Cardiac muscle cell (in vitro differentiated cells and primary cell): ENCODE data around the gene ZNF268. TPM values are rescaled to one million over a fixed set of nuclear protein-coding genes. Genes with fewer than 3 reads are reported as not detected.

Source experiments
- DNase-seq, 2 donors: peaks; one replicate each; pipeline versions ENCODE4 v3.0.0 to v3.0.0-alpha.2; 2010 to 2017; ENCODE audit warnings: low read depth in 1 of 2, low spot score in 1 of 2
- H3K27ac ChIP-seq: fragments of 200-600 bp; sonication (generic); 2 replicates; pipeline ENCODE4 v1.5.1; 2016
- H3K27me3 ChIP-seq: fragments of 200-600 bp; sonication (generic); 2 replicates; pipeline ENCODE4 v1.6.0; 2016; ENCODE audit warnings: control low read depth
- H3K36me3 ChIP-seq: fragments of 200-600 bp; sonication (generic); 2 replicates; pipeline ENCODE4 v1.5.1; 2016; ENCODE audit warnings: control low read depth
- H3K4me1 ChIP-seq: fragments of 200-600 bp; sonication (generic); 2 replicates; pipeline ENCODE4 v1.8.1; 2017; ENCODE audit warnings: low read depth, mild to moderate bottlenecking, mixed run types
- H3K4me3 ChIP-seq: fragments of 200-600 bp; sonication (generic); 2 replicates; pipeline ENCODE4 v1.5.1; 2016; ENCODE audit warnings: mild to moderate bottlenecking
- H3K9me3 ChIP-seq: fragments of 200-600 bp; sonication (generic); 2 replicates; pipeline ENCODE4 v1.5.1; 2017; ENCODE audit warnings: low read depth, mild to moderate bottlenecking, control low read depth
- polyA plus RNA-seq: library from polyadenylated mRNA; unstranded; fragments of >200 nt; fragmentation: Nextera tagmentation; extraction: Ambion mirVana; gene quantifications from 2 replicates; pipeline ENCODE4 v1.2.1, GENCODE V29; 2016
- total RNA-seq: library from RNA; depleted of rRNA; stranded (reverse); fragments of >200 nt; gene quantifications from 2 replicates; pipeline ENCODE4 v1.2.3, GENCODE V29; 2016
- TF ChIP-seq, protein P1 (sequence below): IDR thresholded peaks from 2 replicates; pipeline ENCODE4 v1.5.1; 2012; ENCODE audit warnings: low read depth, mild to moderate bottlenecking, low read length

Gene ZNF268
- total and polyA plus RNA-seq, 2 experiments from 2014 or later = 12.4 to 34.1 TPM

DNA sequence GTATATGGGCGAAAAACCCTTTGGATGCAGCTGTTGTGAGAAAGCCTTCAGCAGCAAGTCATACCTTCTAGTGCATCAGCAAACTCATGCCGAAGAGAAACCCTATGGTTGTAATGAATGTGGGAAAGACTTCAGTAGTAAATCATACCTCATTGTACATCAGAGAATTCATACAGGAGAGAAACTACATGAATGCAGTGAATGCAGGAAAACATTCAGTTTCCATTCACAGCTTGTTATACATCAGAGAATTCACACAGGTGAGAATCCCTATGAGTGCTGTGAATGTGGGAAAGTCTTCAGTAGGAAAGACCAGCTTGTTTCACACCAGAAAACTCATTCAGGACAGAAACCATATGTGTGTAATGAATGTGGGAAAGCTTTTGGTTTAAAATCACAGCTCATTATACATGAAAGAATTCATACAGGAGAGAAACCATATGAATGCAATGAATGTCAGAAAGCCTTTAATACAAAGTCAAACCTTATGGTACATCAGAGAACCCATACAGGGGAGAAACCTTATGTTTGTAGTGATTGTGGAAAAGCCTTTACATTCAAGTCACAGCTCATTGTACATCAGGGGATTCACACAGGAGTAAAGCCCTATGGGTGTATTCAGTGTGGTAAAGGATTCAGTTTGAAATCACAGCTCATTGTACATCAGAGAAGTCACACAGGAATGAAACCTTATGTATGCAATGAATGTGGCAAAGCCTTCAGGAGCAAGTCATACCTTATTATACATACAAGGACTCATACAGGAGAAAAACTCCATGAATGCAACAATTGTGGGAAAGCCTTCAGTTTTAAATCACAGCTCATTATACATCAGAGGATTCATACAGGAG, 21.4 kb downstream of the ZNF268 start:
- Histone ChIP-seq H3K9me3 (peaks cover 33% of the 10 kb centered on the region), H3K27me3 (no peaks in the 10 kb centered on the region), H3K27ac (no peak overlapping the region), H3K4me1 (no peaks in the 10 kb centered on the region), H3K4me3 (no peak overlapping the region), H3K36me3 (peaks cover 17% of the 10 kb centered on the region)
- DNase-seq = no peak
- TF ChIP-seq, protein P1, sequence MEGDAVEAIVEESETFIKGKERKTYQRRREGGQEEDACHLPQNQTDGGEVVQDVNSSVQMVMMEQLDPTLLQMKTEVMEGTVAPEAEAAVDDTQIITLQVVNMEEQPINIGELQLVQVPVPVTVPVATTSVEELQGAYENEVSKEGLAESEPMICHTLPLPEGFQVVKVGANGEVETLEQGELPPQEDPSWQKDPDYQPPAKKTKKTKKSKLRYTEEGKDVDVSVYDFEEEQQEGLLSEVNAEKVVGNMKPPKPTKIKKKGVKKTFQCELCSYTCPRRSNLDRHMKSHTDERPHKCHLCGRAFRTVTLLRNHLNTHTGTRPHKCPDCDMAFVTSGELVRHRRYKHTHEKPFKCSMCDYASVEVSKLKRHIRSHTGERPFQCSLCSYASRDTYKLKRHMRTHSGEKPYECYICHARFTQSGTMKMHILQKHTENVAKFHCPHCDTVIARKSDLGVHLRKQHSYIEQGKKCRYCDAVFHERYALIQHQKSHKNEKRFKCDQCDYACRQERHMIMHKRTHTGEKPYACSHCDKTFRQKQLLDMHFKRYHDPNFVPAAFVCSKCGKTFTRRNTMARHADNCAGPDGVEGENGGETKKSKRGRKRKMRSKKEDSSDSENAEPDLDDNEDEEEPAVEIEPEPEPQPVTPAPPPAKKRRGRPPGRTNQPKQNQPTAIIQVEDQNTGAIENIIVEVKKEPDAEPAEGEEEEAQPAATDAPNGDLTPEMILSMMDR = no peak

DNA sequence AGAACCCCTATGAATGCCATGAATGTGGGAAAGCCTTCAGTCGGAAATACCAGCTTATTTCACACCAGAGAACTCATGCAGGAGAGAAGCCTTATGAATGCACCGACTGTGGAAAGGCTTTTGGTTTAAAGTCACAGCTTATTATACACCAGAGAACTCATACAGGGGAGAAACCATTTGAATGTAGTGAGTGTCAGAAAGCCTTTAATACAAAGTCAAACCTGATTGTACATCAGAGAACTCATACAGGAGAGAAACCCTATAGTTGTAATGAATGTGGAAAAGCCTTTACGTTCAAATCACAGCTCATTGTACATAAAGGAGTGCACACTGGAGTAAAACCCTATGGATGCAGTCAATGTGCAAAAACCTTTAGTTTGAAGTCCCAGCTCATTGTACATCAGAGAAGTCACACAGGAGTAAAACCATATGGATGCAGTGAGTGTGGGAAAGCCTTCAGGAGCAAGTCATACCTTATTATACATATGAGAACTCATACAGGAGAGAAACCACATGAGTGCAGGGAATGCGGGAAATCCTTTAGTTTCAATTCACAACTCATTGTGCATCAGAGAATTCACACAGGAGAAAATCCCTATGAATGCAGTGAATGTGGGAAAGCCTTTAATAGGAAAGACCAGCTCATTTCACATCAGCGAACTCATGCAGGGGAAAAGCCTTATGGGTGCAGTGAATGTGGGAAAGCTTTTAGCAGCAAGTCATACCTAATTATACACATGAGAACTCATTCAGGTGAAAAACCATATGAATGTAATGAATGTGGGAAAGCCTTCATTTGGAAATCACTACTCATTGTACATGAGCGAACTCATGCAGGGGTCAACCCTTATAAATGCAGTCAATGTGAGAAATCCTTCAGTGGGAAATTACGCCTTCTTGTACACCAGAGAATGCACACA, 22.3 kb downstream of the ZNF268 start:
- DNase-seq = no peak
- Histone ChIP-seq H3K27me3 (no peaks in the 10 kb centered on the region), H3K4me1 (no peaks in the 10 kb centered on the region), H3K36me3 (peaks cover 17% of the 10 kb centered on the region), H3K9me3 (peaks cover 33% of the 10 kb centered on the region), H3K4me3 (no peak overlapping the region), H3K27ac (no peak overlapping the region)
- TF ChIP-seq, protein P1 = no peak

DNA sequence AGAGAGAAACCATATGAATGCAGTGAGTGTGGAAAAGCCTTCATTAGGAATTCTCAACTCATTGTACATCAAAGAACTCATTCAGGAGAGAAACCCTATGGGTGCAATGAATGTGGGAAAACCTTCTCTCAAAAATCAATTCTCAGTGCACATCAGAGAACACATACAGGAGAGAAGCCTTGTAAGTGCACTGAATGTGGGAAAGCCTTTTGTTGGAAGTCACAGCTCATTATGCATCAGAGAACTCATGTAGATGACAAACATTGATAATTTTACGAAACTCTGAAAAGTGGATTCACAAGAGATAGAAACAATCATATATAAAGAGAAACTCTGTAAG, 22.9 kb downstream of the ZNF268 start:
- Histone ChIP-seq H3K4me1 (no peaks in the 10 kb centered on the region), H3K27ac (no peak overlapping the region), H3K27me3 (no peaks in the 10 kb centered on the region), H3K9me3 (peaks cover 34% of the 10 kb centered on the region), H3K36me3 (peaks cover 17% of the 10 kb centered on the region), H3K4me3 (no peak overlapping the region)
- TF ChIP-seq, protein P1 = no peak
- no peak for DNase-seq

DNA sequence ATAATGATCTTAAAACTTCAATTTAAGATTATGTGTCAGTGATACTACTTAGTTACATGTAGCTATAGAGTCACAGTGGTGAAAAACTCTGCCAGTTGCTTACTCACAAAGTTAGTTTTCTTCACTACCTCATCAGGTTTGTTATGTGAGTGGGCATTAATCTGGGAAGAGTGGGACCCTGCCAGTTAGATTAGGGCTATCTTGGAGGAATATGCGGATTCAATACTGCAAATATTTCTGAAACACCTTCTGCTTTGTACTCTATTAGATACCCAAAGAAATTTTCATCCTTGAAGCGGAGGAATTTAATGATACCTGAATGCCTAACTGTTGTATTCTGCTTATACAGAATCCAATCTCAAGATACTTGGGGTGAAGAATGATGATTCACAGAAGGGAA, 25.1 kb downstream of the ZNF268 start:
- no peaks in the 10 kb centered on the region for H3K27me3 ChIP-seq
- no peak overlapping the region for H3K27ac ChIP-seq
- no peak overlapping the region for H3K4me3 ChIP-seq
- H3K9me3 ChIP-seq = peaks cover 38% of the 10 kb centered on the region
- peaks cover 17% of the 10 kb centered on the region for H3K36me3 ChIP-seq
- H3K4me1 ChIP-seq = no peaks in the 10 kb centered on the region
- TF ChIP-seq, protein P1 = no peak
- no peak for DNase-seq

DNA sequence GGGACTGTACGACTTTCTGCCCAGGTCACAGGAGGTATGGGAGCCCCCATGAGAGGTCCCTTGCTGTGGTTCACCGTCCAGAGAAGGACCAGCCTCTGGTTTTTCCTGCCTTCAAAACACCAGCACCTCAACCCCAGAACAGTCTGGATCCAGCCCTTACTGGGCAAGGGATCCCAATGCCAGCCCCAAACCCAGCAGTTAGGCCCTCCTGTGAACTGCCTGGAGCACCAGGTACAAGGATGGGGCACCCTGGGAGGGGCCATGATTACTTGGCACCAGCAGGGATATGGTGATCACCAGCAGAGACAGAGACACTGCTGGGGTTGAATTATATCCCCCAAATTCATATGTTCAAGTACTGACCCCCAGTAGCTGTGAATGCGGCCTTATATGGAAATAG, 34.4 kb downstream of the ZNF268 start:
- H3K4me3 ChIP-seq = no peak overlapping the region
- TF ChIP-seq, protein P1 = no peak
- no peaks in the 10 kb centered on the region for H3K9me3 ChIP-seq
- no peaks in the 10 kb centered on the region for H3K36me3 ChIP-seq
- H3K4me1 ChIP-seq = no peaks in the 10 kb centered on the region
- no peak overlapping the region for H3K27ac ChIP-seq
- no peaks in the 10 kb centered on the region for H3K27me3 ChIP-seq
- no peak for DNase-seq
